Thoracic aorta (tissue), 2 donors: Measurements from ENCODE around the gene NFIA. TPM values are rescaled to one million over a fixed set of nuclear protein-coding genes. Genes with fewer than 3 reads are reported as not detected.

ENCODE experiments used
- ATAC-seq: fragments of 150-250 bp; one replicate; pipeline ENCODE4 v1.8.0; 2017; ENCODE audit warnings: low read depth; ENCODE audit not compliant: insufficient number of reproducible peaks, low FRiP score
- DNase-seq: peaks from one replicate; pipeline ENCODE4 v3.0.0-alpha.2; 2020; ENCODE audit warnings: low spot score
- H3K27ac ChIP-seq, 2 donors: fragments of 200-600 bp; sonication (generic); 1 replicate in 1 of 2; 2 replicates in 1 of 2; pipeline ENCODE4 v1.5.1; 2016; ENCODE audit warnings: mild to moderate bottlenecking in 2 of 2, moderate library complexity in 2 of 2
- H3K27me3 ChIP-seq: fragments of 200-600 bp; sonication (generic); replicated peaks from 2 replicates; pipeline ENCODE4 v1.6.0; 2016; ENCODE audit warnings: mild to moderate bottlenecking; ENCODE audit not compliant: insufficient read depth
- H3K36me3 ChIP-seq: fragments of 200-600 bp; sonication (generic); one replicate; pipeline ENCODE4 v1.5.1; 2016
- H3K4me1 ChIP-seq, 2 donors: fragments of 200-600 bp; sonication (generic); 1 replicate in 1 of 2; 2 replicates in 1 of 2; pipeline versions ENCODE4 v1.5.1 to v1.6.0; 2016; ENCODE audit warnings: low read depth in 2 of 2, mild to moderate bottlenecking in 1 of 2; ENCODE audit not compliant: control insufficient read depth in 1 of 2
- H3K4me3 ChIP-seq: fragments of 200-600 bp; sonication (generic); 2 replicates; pipeline ENCODE4 v1.5.1; 2016; ENCODE audit warnings: mild to moderate bottlenecking
- H3K9me3 ChIP-seq: fragments of 200-600 bp; sonication (generic); 2 replicates; pipeline ENCODE4 v1.5.1; 2016
- CTCF ChIP-seq: fragments of 200-600 bp; sonication (generic); IDR thresholded peaks from one replicate; pipeline ENCODE4 v1.5.1; 2019; ENCODE audit warnings: antibody characterized with exemption
- total RNA-seq, 2 donors: library from RNA; depleted of rRNA; stranded (reverse); fragments of >200 nt; gene quantifications; one replicate each; pipeline versions ENCODE4 v1.1.0 to v1.2.3, GENCODE V29; 2016

NFIA gene
- total RNA-seq, 2 donors from 2014 or later, result 99.8 to 118 TPM

GRCh38 chr1:61480273-61480935, 398.0 kb downstream of the NFIA start:
- H3K27ac ChIP-seq, result no peak overlapping the region
- H3K27me3 ChIP-seq, result no peaks in the 10 kb centered on the region
- no peak overlapping the region for H3K4me3 ChIP-seq
- ATAC-seq (no peak), DNase-seq (no peak)
- no peaks in the 10 kb centered on the region for H3K9me3 ChIP-seq
- H3K4me1 ChIP-seq, result peaks cover 4 to 22% of the 10 kb centered on the region in 2 donors
- H3K36me3 ChIP-seq, result no peaks in the 10 kb centered on the region
- no peak for TF ChIP-seq CTCF

- H3K36me3 ChIP-seq, result no peaks in the 10 kb centered on the region
- no peak overlapping the region for H3K27ac ChIP-seq
- no peaks in the 10 kb centered on the region for H3K27me3 ChIP-seq
- no peak for ATAC-seq
- H3K9me3 ChIP-seq, result no peaks in the 10 kb centered on the region
- no peak overlapping the region for H3K4me3 ChIP-seq
- no peak for TF ChIP-seq CTCF
- H3K4me1 ChIP-seq, result peaks cover 4 to 22% of the 10 kb centered on the region in 2 donors
- no peak for DNase-seq
Measured at GRCh38 chr1:61481315-61481715, 399.0 kb downstream of the NFIA start.

GRCh38 chr1:61482170-61482734, 399.9 kb downstream of the NFIA start:
- Histone ChIP-seq H3K36me3 (no peaks in the 10 kb centered on the region), H3K27ac (no peak overlapping the region), H3K4me3 (no peak overlapping the region), H3K27me3 (no peaks in the 10 kb centered on the region), H3K9me3 (no peaks in the 10 kb centered on the region), H3K4me1 (peaks cover 4 to 22% of the 10 kb centered on the region in 2 donors)
- ATAC-seq (no peak), DNase-seq (no peak)
- TF ChIP-seq CTCF, result no peak

GRCh38 chr1:61486783-61487536, 404.6 kb downstream of the NFIA start:
- no peak overlapping the region for H3K27ac ChIP-seq
- no peaks in the 10 kb centered on the region for H3K36me3 ChIP-seq
- no peak for ATAC-seq
- H3K4me1 ChIP-seq, result peaks cover 0 to 5% of the 10 kb centered on the region in 2 donors
- TF ChIP-seq CTCF, result no peak
- no peaks in the 10 kb centered on the region for H3K27me3 ChIP-seq
- no peak for DNase-seq
- no peaks in the 10 kb centered on the region for H3K9me3 ChIP-seq
- no peak overlapping the region for H3K4me3 ChIP-seq

- Histone ChIP-seq H3K4me1 (no peaks in the 10 kb centered on the region), H3K4me3 (no peak overlapping the region), H3K36me3 (no peaks in the 10 kb centered on the region), H3K27ac (no peak overlapping the region), H3K9me3 (no peaks in the 10 kb centered on the region), H3K27me3 (no peaks in the 10 kb centered on the region)
- ATAC-seq (no peak), DNase-seq (no peak)
- TF ChIP-seq CTCF, result no peak
Measured at GRCh38 chr1:61487801-61488200, 405.4 kb downstream of the NFIA start.
